Activated effector memory CD4-positive, alpha-beta T cell treated with Interleukin-2 at 50 U/mL for 16 hours (primary cell): ENCODE data around the gene ATAT1.
A peak's percentile ranks its signal among the peaks of the same experiment; 100 is the strongest.

Experiments used
- DNase-seq: peaks from one replicate; pipeline ENCODE4 v3.0.0-alpha.2; 2020

The ATAT1 gene

DNA sequence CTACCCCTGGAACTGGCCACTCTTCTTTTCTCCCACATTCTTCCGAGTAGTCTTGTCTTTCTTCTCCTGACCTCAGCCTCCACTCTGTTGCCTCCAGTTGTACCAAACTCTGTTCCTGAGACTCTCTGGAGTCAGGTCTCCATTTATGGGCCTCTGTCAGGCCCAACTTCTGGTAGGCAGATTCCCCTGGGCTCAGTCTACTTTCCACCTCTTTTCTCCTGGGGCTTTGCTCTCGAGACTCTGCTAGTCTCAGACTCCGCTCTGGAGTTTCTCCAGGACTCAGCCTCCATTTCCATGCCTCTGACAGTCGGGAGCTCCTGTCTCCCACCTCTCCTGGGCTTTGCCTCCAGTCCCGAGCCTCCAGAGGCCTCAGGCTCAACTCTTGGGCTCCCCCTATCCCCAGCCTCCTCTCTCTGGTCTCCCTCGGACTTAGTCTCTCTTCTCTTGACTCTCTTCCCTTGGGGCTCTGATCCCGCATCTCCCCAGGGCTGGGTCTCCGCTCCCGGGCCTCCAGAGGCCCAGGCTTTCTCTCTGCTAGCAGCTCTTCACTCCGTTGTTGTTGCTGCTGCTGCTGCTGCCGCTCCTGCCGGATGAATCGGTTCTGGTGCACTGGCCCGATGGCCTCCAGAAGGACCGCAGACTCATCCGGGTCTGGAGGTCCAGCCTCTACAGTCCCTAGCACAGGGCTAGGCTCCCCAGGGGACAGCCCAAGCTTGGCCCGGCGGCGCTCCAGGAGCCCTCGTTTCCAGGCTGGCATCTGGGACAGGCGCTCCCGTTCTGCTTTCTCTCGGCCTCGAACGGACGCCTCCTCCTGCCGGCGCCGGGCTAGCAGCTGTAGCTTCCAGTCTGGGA lies 58.7 kb downstream of the ATAT1 start:
- no peak for DNase-seq

DNA sequence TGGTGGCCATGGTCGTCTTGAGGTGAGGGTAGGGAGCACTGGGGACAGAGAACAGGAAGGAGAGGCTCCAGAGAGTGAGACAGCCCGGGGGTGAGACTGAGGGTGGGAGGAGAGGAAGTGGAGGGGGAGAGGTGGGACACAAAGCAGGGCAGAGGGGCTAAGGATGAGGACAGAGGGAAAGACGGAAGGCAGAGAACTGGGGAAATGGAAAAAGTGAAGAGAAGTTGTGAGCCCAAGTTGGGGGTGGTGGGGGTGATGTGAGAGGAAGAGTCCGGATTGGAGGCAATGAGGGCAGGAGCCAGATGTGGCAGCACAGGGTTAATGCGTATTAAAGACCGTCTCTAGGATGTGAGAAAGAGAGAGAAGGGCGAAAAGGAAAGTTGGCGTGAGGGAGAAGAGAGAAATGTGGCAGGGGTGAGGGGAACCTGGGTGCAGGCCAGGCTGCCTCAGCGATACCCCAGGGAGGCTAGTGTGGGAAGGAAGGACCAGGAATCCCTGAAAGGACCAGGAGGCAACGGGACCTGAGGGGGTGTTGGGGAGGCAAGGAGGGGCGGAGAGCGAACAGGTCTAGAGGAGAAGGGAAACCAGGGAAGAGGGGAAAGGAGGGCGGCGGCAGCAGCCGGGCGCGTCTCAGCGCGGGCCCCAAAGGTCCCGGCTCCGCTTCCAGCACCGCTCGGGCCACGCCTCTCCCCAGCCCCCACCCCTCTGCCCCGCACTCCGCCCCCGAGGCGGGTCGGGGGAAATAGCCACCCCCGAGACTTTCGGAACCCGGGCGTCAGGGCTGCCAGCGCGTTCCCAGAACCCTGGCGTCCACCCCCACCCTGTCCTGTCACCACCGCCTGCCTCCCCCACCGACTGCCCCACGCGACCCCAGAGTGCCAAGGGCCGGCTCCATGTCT lies 59.6 kb downstream of the ATAT1 start, which contains the start of gene PPP1R18:
TSS of gene PPP1R18 (minus strand) at position 637 of the 899 bp plus-strand sequence. CDS start at position 10, 627 bp downstream.
- peak; percentile 82 for DNase-seq

DNA sequence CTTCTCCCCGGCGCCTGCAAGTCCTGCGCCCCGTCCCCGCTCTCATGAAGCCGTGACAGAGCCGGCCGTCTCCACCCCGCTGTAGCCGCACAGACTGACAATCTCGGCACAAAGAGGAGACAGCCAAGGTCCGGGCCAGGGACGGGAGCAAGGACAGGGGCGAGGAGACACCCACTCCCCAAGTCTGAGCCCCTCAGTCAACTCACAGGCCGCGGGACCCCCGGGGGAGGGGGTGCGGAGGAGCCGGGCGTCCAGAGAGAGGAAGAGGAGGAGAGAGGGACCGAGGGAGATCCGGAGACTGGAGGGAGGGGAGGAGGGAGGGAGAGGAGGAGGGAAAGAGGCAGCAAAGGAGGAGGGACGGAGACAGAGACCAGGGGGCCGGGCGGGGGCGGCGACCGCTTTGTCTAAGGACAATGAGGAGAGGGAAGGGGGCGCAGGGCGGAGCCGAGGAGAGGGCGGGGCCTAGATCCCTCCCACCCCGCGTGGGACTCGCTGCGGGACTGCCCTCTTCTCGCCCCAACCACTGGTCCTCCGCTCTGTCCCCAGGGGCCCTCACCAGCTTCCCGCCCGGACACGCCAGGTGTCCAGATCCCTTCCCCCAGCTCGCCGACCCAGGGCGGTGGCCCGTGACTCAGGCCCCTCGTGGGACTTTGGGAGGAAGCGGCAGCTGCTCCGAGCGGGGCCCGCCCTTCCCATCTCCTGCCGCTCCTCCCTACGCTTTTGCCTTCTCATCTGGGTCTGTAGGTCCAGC lies 60.4 kb downstream of the ATAT1 start:
- peak; percentile 69 for DNase-seq

DNA sequence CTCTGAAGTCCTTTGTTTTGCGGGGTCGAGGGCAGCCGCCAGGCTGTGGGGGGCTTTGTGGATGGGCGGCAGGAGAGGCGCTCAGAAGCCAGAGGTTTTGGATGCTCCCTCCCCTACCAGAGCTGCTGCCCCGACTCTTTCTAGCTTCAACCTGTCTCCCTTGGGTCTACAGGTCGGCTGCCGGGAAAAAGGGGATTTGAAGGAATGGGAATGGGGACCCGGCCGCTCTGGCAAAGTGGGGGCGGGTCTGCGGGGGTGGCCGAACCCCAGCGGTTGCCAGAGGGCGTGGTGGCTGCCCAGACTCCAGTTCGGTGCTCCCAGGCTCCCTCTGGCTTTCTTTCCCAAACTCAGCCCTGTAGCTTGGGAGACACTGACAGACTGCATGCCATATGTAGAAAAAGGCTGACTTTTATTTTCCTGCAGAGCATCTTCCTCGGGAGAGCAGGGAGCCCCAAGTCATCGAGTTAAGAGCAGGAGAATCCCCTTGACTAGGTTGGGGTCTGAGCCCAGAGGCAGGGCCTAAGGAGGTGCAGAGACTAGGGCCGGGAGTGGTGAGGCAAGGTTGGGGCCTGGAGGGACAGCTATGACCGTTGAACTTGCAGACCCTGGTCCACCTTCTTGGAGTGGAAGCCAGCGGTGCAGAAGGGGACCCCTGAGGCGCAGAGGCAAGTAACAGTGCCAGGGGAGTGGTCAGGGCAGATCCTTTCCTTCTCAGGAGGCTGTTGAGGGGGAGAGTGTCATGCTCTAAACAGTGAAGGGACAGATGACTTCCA lies 61.2 kb downstream of the ATAT1 start:
- no peak for DNase-seq

DNA sequence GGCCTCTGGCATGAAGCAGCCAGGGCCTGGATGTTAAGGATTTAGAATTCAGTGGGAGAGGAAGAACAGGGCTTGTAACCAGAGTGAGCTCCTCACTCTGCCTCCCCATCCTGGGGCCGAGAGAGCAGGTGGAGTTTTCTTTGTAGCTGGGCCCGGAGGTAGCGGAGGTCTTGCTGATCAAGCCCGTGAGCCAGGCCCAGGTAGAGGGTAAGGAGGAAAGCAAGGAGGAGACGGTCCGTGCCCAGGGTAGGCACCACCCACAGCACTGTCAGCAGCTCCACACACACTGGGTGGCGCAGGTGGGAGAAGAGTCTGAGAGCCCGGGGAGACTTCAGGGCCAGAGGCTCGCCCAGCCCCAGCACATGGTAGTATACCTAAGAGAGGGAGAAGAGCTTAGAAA lies 61.9 kb downstream of the ATAT1 start:
- DNase-seq = no peak

DNA sequence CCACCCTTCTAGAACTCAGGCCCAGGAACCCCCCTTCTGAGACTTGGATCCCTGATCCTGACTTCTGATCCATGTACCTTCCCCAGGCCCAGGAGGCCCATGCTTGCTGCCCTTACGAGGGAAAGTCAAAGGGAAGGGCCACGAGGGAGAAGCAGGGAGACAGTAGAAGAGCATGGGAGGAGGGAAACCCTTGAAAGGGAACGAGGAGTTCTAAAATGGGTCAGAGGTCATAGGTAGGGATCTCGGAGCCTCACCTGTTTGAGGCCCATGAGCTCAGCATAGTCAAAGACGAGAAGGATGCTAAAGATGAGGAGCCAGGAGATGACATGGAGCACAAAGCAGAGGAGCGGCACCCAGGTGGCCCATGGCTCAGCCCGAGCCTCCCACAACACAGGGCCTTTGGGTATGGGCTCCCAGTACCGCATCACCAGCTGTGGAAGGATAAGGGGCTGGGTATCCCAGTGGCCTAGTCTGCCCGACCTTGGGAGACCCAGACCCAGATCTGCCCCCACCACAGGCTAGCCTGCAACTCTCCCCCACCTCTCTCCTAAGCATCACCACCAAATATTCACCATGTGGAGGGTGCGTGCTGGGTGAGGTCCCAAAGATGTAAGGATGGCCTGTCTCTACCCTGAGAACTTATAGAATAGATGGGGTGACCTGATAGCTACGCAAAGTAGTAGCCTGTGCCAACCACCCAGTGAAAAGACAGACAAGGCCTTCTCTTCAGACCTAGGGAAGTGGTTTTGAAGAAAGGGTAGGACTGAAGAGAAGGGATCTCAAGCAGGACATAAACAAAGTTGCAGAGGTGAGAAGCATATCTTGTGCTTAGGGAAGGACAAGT lies 62.6 kb downstream of the ATAT1 start:
- no peak for DNase-seq

DNA sequence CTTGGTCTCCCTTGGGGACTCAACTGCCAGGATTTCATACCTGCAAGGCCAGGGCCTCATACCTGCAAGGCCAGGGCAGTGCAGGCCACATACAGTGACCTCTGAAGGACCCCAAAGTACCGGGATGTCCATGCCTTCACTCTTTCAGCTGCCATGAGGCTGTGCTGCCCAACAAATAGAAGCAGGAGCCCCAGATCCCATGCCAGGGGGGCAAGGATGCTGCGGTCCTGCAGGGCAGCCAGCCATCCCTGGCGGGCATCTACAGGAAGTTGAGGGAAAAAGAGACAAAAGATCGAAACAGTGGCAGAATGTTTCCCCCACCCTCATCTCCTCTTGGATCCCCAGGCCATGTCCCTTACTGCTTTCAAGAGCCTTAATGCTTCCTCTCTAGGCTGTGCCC lies 63.3 kb downstream of the ATAT1 start:
- DNase-seq = no peak

DNA sequence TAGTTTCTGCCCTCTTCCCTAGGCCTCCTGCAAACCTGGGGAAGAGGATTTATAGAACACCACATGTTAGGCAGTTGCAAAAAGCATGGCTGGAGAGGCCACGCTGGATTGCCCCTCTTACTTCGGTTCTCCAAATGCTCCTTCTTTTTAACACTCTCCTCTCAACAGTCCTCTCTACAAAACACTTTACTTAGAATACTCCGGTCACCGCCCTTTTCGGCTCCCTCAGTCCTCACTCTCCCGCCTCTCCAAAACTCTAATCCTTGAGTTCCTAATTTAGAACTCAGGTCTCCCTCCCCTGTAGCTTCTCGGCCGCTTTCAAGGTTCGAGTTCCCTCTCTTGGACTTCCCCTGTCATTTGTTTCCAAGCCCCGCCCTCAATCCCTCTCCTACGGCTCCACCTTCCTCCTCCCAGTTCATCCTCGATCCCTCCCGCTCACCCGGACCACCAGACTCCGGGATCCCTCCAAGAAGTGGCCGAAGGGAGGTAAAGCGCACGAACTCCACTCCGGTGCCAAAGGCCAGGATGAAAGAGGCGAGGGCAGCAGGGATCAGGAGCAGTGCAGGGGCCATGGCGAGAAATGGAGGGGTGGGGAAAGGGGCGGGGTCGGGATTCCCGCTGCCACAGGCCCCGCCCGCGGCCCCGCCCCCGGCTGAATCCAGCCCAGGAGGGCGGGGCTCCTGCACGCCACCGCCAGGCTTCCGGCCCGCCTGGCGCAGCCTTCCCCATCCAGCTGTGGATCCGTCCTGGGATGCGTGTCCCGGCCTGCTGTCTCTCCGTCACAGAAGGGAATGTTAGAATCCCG lies 63.9 kb downstream of the ATAT1 start, which contains the start of gene NRM:
TSS of gene NRM (minus strand) at position 582 of the 805 bp plus-strand sequence. CDS start at position 572, 10 bp downstream.
- DNase-seq = peak; percentile 58

DNA sequence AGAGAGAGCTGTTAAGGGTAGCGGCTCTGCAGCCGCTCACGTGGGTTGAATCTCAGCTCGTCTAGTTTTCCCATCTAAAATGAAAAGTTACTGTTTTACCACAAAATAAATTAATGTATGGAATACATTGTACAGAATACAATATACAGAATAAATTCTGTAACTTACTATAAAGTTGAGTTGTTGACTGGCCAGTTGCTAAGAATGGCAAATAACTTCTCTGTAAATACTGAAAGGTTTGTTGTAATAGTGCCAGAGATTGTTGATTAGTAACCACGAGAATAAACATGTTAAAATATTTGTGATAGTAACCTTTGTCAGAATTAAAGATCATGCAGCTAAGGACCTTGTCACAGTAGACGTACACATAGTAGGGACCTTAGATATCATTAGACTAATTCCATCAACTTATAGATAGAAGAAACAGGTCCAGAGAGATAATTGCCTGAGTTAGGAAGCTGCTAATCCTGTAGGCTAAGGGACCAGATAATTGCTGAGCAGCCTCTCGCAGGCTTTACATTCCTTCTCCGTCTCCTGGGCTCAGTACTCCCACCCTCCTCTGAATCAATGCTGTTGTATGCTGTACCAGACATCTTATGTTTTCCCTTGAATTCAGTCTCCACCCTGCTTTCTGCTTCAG lies 64.7 kb downstream of the ATAT1 start:
- no peak for DNase-seq
